ENCODE measurements around the gene OR52A1.
"Not testable (repeated sequence)": the region's sequence is repeated elsewhere in the genome, so short reads cannot be mapped to it uniquely, and the experiment has no call there.

The OR52A1 gene

DNA sequence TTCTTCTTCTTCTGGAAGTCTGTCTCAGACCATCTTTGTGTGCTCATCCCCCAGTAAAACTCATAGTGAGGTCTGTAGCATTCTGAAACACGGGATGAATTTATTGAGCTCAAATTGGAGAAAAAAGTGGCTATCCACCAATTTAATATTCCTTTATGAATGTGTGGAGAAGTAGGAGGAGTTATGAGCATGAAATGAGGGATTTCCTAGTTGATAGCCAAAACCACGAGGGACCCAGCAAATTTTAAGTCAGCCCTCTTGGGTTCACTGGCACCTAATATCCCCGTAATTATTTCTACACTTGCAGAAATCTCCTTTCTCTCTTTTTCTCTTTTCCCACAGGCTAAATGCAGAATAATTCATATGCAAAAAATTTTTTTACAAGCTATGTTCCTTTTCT lies at the start of gene OR52A1:
Gene OR52A1, minus strand, starts transcription at position 101 of the 400 bp plus-strand sequence. CDS start 2,388 bp downstream, outside the sequence.
- DNase-seq, result no peak

- DNase-seq, result no peak
Observed at GRCh38 chr11:5203366-5203765, 48.8 kb upstream of the OR52A1 start.

- no peak for DNase-seq
Observed at GRCh38 chr11:5200582-5200981, 46.0 kb upstream of the OR52A1 start, which contains the start of gene OR51V1. OR51V1 (minus strand) TSS chr11:5200682; CDS start chr11:5200682, 0 bp downstream.

- no peak for DNase-seq
Observed at GRCh38 chr11:5198285-5198684, 43.7 kb upstream of the OR52A1 start.

GRCh38 chr11:5197536-5197935 lies 43.0 kb upstream of the OR52A1 start:
- DNase-seq, result no peak

DNA sequence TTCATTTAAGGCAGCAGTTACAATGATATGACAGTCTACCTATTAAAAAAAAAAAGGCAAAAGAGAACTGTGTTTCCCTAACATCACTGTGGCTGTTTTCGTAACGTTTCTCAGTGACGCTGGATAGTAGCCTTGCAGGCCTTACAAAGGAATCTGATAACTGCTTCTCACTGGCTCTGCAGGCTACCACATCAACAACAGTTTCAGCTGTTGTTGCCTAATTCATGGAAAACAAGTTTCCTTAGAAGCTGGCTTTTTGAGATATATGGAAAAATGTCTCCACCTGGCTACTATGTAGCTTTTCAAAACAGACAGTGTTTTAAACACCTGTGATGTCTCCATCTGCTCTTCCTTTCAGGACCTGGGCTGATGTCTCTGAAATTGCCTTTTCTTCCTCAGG lies 42.2 kb upstream of the OR52A1 start:
- no peak for DNase-seq

- no peak for DNase-seq
Observed at GRCh38 chr11:5196067-5196466, 41.5 kb upstream of the OR52A1 start.

DNA sequence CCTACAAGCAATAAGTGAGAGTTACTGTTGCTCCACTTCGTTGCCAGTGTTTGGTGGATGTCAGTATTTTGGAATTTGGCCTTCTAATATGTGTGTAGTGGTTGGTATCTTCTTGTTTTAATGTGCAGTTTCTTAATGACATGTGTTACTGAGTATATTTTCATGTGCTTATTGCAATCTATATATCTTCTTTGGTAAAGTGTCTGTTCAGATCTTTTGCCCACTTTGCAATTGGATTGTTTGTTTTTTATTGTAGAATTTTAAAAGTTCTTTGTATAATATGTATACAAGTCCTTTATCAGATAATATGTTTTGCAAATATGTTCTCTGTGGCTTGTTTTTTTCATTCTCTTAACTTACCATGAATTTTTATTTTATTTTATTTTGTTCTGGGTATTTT lies 38.2 kb upstream of the OR52A1 start:
- DNase-seq, result no peak

GRCh38 chr11:5188201-5188600 lies 33.6 kb upstream of the OR52A1 start:
- no peak for DNase-seq

DNA sequence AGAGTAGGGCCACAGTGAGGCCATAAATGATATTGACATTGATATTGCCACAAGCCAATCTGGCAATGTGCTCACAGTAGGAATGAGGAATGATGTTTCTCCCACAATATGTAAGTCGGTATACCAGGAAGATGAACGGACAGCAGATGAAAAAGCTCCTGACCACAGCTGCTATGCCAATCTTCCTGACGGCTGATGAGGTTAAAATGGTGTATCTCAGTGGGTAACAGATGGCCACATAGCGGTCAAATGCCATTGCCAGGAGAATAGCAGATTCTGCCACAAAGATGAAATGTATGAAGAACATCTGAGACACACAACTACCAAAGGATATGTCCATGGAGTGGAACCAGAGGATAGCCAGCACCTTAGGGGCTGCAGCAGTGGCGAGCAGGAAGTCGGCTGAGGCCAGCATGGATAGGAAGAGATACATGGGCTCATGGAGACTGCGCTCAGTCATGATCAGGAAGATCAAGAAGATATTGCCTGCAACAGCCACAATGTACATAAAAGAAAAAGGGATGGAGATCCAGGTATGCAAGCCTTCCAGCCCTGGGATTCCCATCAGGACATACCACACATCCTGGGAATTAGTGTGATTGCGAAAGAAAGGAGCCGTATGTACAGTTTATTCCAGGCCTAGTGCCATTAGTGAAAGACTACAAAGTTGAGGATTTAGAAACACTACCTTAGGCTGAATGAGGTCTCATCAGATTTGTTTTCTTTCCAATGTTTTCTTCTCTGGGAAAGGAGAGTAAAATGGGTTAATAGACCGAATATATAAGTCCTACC lies 23.7 kb upstream of the OR52A1 start:
- DNase-seq, result no peak

DNA sequence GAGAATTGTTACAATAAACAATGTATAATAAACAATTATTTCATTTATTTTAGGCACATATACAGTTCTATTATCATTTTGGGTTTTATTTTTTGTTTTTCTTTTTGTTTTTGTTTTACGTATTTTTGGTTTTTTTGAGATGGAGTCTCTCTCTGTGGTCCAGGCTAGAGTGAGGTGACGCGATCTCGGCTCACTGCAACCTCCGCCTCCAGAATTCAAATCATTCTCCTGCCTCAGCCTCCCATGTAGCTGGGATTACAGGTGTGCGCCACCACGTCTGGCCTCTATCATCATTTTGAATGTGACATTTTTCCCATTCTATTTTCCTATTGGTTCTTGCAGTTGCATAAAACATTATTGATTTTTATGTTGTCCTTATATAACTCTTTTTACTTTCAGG lies 20.4 kb upstream of the OR52A1 start:
- DNase-seq, result no peak

DNA sequence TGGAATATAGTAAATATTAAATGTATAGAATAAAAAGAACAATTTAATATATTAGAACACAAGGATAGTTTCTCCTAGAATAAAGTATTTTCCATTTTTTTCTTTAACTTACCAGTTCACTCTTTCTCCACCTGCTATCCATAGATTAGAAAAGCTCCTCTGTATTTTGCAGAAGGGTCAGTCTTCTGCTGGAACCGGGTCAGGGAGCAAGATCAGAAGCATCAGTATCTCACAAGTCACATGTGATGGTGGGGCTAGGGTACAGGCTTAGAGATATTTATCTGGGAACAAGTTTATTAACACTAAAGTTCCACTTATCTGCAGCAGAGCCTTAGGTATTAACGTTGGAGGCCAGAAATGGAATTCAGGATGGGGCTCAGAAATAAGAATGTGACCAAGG lies 17.3 kb upstream of the OR52A1 start:
- no peak for DNase-seq

DNA sequence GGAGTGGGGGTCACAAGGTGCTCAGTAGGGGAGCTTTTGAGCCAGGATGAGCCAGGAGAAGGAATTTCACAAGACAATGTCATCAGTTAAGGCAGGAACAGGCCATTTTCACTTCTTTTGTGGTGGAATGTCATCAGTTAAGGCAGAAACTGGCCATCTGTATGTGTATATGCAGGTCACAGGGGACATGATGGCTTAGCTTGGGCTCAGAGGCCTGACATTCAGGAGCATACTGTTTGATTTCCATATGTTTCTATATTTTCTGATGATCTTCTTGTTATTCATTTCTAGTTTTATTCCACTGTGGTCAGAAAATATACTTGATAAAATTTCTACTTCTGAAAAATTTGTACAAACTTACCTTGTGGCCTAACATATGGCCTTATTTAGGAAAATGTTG lies 11.3 kb upstream of the OR52A1 start:
- not testable (repeated sequence) for DNase-seq

DNA sequence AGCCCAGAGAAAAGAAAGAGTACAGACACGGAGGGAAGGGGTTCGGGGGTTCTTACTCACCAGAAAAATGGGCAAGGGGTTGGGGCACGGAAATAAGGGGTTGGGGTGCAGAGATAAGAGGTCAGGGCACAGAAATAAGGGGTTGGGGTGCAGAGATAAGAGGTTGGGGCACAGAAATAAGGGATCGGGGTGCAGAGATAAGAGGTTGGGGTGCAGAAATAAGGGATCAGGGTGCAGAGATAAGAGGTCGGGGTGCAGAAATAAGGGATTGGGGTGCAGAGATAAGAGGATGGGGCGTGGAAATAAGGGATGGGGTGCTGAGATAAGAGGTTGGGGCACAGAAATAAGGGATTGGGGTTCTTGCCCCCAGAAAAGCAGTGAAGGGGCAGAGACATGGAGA lies 10.2 kb upstream of the OR52A1 start:
- not testable (repeated sequence) for DNase-seq

DNA sequence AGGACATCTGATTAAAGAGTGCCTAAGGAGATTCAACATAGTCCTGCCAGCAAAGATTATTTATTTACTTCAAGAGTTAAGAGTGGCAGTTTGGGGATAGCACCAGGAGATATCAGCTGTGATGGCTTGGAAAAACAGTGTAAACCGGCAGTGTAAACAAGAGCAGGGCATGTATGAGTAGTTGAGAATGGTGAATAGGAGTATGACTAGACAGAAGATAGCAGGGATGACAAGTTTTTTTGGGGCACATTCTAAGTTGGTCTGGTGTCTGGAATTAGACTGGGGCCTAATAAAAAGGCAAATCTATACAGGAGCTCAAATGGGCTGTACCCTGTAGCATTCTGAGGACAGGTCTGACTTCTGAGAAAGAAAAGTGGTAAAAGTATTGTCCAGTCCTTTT lies 6.5 kb upstream of the OR52A1 start:
- DNase-seq, result not testable (repeated sequence)

DNA sequence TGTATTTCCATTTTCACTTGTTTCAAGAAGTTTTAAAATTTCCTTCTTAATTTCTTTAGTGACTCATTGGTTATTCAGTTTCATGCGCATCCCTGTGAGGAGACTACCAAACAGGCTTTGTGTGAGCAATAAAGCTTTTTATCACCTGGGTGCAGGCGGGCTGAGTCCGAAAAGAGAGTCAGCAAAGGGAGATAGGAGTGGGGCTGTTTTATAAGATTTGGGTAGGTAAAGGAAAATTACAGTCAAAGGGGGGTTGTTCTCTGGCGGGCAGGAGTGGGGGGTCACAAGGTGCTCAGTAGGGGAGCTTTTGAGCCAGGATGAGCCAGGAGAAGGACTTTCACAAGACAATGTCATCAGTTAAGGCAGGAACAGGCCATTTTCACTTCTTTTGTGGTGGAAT lies 5.7 kb upstream of the OR52A1 start:
- DNase-seq, result not testable (repeated sequence)

GRCh38 chr11:5159806-5160205 lies 5.2 kb upstream of the OR52A1 start:
- no peak for DNase-seq

GRCh38 chr11:5153574-5154431 lies 754 bp downstream of the OR52A1 start:
- DNase-seq, result no peak

GRCh38 chr11:5151713-5152153 lies 2.8 kb downstream of the OR52A1 start:
- no peak for DNase-seq

DNA sequence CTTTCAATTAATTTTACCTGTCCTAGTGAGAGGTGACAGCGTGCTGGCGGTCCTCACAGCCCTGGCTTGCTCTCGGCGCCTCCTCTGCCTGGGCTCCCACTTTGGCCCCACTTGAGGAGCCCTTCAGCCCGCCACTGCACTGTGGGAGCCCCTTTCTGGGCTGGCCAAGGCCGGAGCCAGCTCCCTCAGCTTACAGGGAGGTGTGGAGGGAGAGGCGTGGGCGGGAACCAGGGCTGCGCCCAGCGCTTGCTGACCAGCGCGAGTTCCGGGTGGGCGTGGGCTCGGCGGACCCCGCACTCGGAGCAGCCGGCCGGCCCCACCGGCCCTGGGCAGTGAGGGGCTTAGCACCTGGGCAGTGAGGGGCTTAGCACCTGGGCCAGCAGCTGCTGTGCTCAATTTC lies 10.4 kb downstream of the OR52A1 start:
- DNase-seq, result not testable (repeated sequence)

DNA sequence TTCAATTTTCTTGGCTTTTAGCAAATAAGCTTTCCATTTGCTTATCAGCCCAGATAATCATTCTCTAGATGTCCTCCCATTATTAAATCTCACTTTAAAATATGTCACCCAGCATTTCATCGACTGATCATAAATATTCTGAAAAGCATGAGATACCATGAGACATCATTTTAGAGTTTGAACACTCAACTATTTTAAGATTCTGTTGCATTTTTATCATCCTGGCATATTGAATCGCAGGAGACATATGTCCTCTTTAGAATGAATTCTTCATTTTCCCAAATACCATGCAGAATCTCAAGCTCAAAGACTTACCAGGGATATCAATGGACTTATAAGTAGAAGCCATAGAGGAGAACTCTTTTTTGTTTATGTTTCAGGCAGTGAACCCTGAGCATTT lies 16.6 kb downstream of the OR52A1 start, which contains the start of gene OR52A5:
Gene OR52A5, minus strand, starts transcription at position 361 of the 400 bp plus-strand sequence. CDS start 5,714 bp downstream, outside the sequence.
- no peak for DNase-seq

DNA sequence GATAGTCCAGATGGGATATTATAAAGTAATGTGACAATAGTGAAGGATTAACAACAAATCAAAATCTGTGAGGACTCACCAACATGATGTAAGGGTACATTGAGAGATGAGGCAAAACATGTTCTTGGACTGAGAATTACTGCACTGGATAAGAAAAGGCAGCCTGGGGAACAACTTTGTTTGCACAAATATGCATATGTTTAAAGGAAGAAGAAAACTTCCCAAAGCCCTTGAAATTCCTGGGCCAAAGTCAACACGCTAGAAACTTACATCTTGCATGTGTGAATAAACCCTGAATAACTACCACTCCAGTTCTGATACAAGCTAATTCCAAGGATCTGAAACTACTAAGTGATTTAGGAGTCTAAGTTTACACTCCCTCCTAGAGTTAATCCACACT lies 17.5 kb downstream of the OR52A1 start:
- DNase-seq, result no peak

DNA sequence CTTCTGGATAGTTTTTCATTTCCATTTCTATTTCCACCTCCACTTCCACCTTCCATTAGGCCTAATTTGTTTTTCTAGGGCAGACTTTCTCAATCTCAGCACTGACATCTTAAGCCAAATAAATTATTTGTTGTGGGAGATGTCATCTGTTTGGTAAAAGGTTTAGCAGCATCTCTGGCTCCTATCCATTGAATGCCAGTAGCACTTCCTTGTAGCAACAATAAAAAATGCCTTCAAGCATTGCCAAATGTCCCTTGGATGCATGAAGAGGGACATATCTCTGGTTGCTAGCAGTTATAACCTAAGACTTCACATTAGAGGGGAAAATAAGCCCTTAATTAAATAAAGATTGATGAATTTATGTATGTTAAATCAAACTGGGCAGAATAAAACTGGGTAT lies 18.3 kb downstream of the OR52A1 start:
- no peak for DNase-seq
